PC-3 (cell line): ENCODE measurements around the gene SERBP1. TPM values are rescaled to one million over a fixed set of nuclear protein-coding genes. Genes with fewer than 3 reads are reported as not detected.

ENCODE experiments used
- ATAC-seq: fragments of 200-7000 bp; cut with Tn5 transposase; 2 replicates; pipeline ENCODE4 v1.9.1; 2020; ENCODE audit warnings: mild to moderate bottlenecking, moderate library complexity
- BruUV-seq: library from RNA; stranded (reverse); fragments of 400-500 nt; replicated peaks from 2 replicates; lab custom pipeline; 2021; lab: Mats Ljungman, UMichigan
- CTCF ChIA-PET: fragments of 300-600 bp; sonication (Branson Sonifier 250); formaldehyde crosslinking; loops from one replicate; lab custom pipeline; 2022; ENCODE audit warnings: antibody characterized with exemption; lab: Charles Lee
- POLR2A ChIA-PET: fragments of 300-600 bp; sonication (Branson Sonifier 250); formaldehyde crosslinking; loops from one replicate; lab custom pipeline; 2022; ENCODE audit warnings: antibody characterized with exemption; ENCODE audit not compliant: unreplicated experiment; lab: Charles Lee
- DNase-seq: peaks from one replicate; pipeline ENCODE4 v3.0.0-alpha.2; 2015
- H2AFZ ChIP-seq: fragments of 300-600 bp; sonication (generic); 2 replicates; pipeline ENCODE4 v1.6.0; 2016; ENCODE audit warnings: antibody characterized with exemption, low read length
- H3F3A ChIP-seq: fragments of 300-600 bp; sonication (generic); one replicate; pipeline ENCODE4 v1.6.0; 2017; ENCODE audit warnings: antibody characterized with exemption, low read length, control low read depth, mild to moderate bottlenecking; ENCODE audit not compliant: unreplicated experiment
- H3K27ac ChIP-seq: fragments of 300-600 bp; sonication (generic); 2 replicates; pipeline ENCODE4 v1.5.1; 2016; ENCODE audit warnings: mild to moderate bottlenecking, low read length
- H3K27me3 ChIP-seq: fragments of 300-600 bp; sonication (generic); 2 replicates; pipeline ENCODE4 v1.6.1; 2016; ENCODE audit warnings: low read length, mixed read lengths
- H3K36me3 ChIP-seq: fragments of 300-600 bp; sonication (generic); 2 replicates; pipeline ENCODE4 v1.6.1; 2016; ENCODE audit warnings: low read depth, mixed run types, low read length, mixed read lengths
- H3K4me1 ChIP-seq: fragments of 300-600 bp; sonication (generic); 2 replicates; pipeline ENCODE4 v1.5.1; 2016; ENCODE audit warnings: low read length; ENCODE audit not compliant: insufficient read depth
- H3K4me2 ChIP-seq: fragments of 300-600 bp; sonication (generic); 2 replicates; pipeline ENCODE4 v1.6.0; 2016; ENCODE audit warnings: low read length
- H3K4me3 ChIP-seq: fragments of 300-600 bp; sonication (generic); 2 replicates; pipeline ENCODE4 v1.5.1; 2016; ENCODE audit warnings: mild to moderate bottlenecking, low read length, mixed read lengths
- H3K79me2 ChIP-seq: fragments of 300-600 bp; sonication (generic); 2 replicates; pipeline ENCODE4 v1.6.1; 2017; ENCODE audit warnings: low read length, mixed read lengths
- H3K9ac ChIP-seq: fragments of 300-600 bp; sonication (generic); 2 replicates; pipeline ENCODE4 v1.6.0; 2016; ENCODE audit warnings: mild to moderate bottlenecking, low read length
- H3K9me2 ChIP-seq: fragments of 300-600 bp; sonication (generic); replicated peaks from 2 replicates; pipeline ENCODE4 v1.6.1; 2016; ENCODE audit warnings: mixed run types, low read length, mixed read lengths
- H3K9me3 ChIP-seq: fragments of 300-600 bp; sonication (generic); 2 replicates; pipeline ENCODE4 v1.6.1; 2016; ENCODE audit warnings: low read length, mixed read lengths
- H4K20me1 ChIP-seq: fragments of 300-600 bp; sonication (generic); 2 replicates; pipeline ENCODE4 v1.6.1; 2016; ENCODE audit warnings: low read length, mixed read lengths
- CTCF ChIP-seq: fragments of 300-600 bp; sonication (generic); conservative IDR thresholded peaks from 2 replicates; pipeline ENCODE4 v1.5.1; 2017; ENCODE audit warnings: antibody characterized with exemption, low read depth, mild to moderate bottlenecking, low read length
- EZH2 ChIP-seq: fragments of 300-600 bp; sonication (generic); IDR thresholded peaks from one replicate; pipeline ENCODE4 v1.6.1; 2017; ENCODE audit warnings: antibody characterized with exemption, mild to moderate bottlenecking, low read length; ENCODE audit not compliant: unreplicated experiment
- EZH2phosphoT487 ChIP-seq: fragments of 300-600 bp; sonication (generic); IDR thresholded peaks from 2 replicates; pipeline ENCODE4 v1.6.1; 2018; ENCODE audit warnings: mild to moderate bottlenecking, antibody characterized with exemption, low read length, borderline replicate concordance
- intact Hi-C: fragments of 100-400 bp; cut with micrococcal nuclease; formaldehyde crosslinking; loops from 2 replicates; pipeline ENCODE4 v1.9.0; 2023
- total RNA-seq: library from RNA; depleted of rRNA; stranded (reverse); fragments of >200 nt; gene quantifications from 2 replicates; pipeline ENCODE4 v1.2.3, GENCODE V29; 2014

SERBP1 gene
- total RNA-seq, 1 experiment from 2014 or later = 256 TPM

- POLR2A ChIA-PET = no interaction called here
These were observed 2.3 kb downstream of the SERBP1 start for GRCh38 chr1:67427947-67428346.

GRCh38 chr1:67427465-67427864, 2.7 kb downstream of the SERBP1 start:
- intact Hi-C loops = loop anchor here (5.0 kb wide), 1 partner anchor 80 kb away; no protein-coding TSS in a partner anchor
- no peak overlapping the region for H3K27ac ChIP-seq
- peak overlapping the region; percentile 99; the same call in 1 of the 2 replicates for H3K9ac ChIP-seq
- H3K27me3 ChIP-seq = no peaks in the 10 kb centered on the region
- peak overlapping the region; percentile 93 for H3K4me3 ChIP-seq
- ChIA-PET CTCF (no interaction called here), POLR2A (no interaction called here)
- ATAC-seq (no peak), DNase-seq (peak; percentile 18)
- H2AFZ ChIP-seq = no peak overlapping the region
- no peaks in the 10 kb centered on the region for H3K9me2 ChIP-seq
- peaks cover 60% of the 10 kb centered on the region for H4K20me1 ChIP-seq
- no peaks in the 10 kb centered on the region for H3F3A ChIP-seq
- no peak for TF ChIP-seq EZH2phosphoT487
- no peak for TF ChIP-seq CTCF
- no peak for TF ChIP-seq EZH2
- H3K79me2 ChIP-seq = peaks cover 77% of the 10 kb centered on the region
- H3K36me3 ChIP-seq = peaks cover 52% of the 10 kb centered on the region
- peaks cover 16% of the 10 kb centered on the region for H3K4me1 ChIP-seq
- BruUV-seq = no TSS peak
- no peaks in the 10 kb centered on the region for H3K9me3 ChIP-seq
- peak overlapping the region; percentile 86 for H3K4me2 ChIP-seq

More at GRCh38 chr1:67427947-67428346, 2.3 kb downstream of the SERBP1 start:
- no peak for TF ChIP-seq EZH2
- no peak for TF ChIP-seq EZH2phosphoT487
- TF ChIP-seq CTCF = no peak
- H3K4me3 ChIP-seq = peak overlapping the region; percentile 93
- ATAC-seq = no peak
- H3K27me3 ChIP-seq = no peaks in the 10 kb centered on the region
- peak overlapping the region; percentile 86 for H3K4me2 ChIP-seq
- peak overlapping the region; percentile 99 for H3K9ac ChIP-seq
- H3K36me3 ChIP-seq = peaks cover 49% of the 10 kb centered on the region
- H3K27ac ChIP-seq = no peak overlapping the region
- no peak for DNase-seq
- peaks cover 72% of the 10 kb centered on the region for H3K79me2 ChIP-seq
- no peaks in the 10 kb centered on the region for H3F3A ChIP-seq
- H3K4me1 ChIP-seq = peaks cover 16% of the 10 kb centered on the region
- peaks cover 60% of the 10 kb centered on the region for H4K20me1 ChIP-seq
- no peak overlapping the region for H2AFZ ChIP-seq
- no peaks in the 10 kb centered on the region for H3K9me3 ChIP-seq
- BruUV-seq = no TSS peak
- intact Hi-C loops = loop anchor here (5.0 kb wide), 1 partner anchor 81 kb away; no protein-coding TSS in a partner anchor
- H3K9me2 ChIP-seq = no peaks in the 10 kb centered on the region
- CTCF ChIA-PET = interaction anchor here (0.6 to 0.7 kb wide), 2 partner anchors 80 to 338 kb away, joined by 4 to 7 read pairs; no protein-coding TSS in a partner anchor

- intact Hi-C loops = no loop called here
- Histone ChIP-seq H3K27me3 (no peaks in the 10 kb centered on the region), H3K4me1 (no peaks in the 10 kb centered on the region), H3K27ac (no peak overlapping the region), H3K4me3 (no peak overlapping the region), H4K20me1 (peaks cover 71% of the 10 kb centered on the region), H3K9ac (no peak overlapping the region), H3K9me3 (no peaks in the 10 kb centered on the region), H3K36me3 (peaks cover 87% of the 10 kb centered on the region), H3K4me2 (no peak overlapping the region), H3F3A (peaks cover 6% of the 10 kb centered on the region), H3K9me2 (no peaks in the 10 kb centered on the region), H2AFZ (no peak overlapping the region), H3K79me2 (peaks cover 99% of the 10 kb centered on the region)
- POLR2A ChIA-PET = no interaction called here
- TF ChIP-seq EZH2 (no peak), CTCF (no peak), EZH2phosphoT487 (no peak)
- ATAC-seq (no peak), DNase-seq (no peak)
- no TSS peak for BruUV-seq
- CTCF ChIA-PET = no interaction called here
These were observed 9.2 kb downstream of the SERBP1 start for GRCh38 chr1:67420835-67421492.
